Astrocyte (in vitro differentiated cells and primary cell): ENCODE results near the gene LRP4. TPM values are rescaled to one million over a fixed set of nuclear protein-coding genes. Genes with fewer than 3 reads are reported as not detected.

ENCODE experiments used
- DNase-seq: peaks from one replicate; pipeline ENCODE4 v3.0.0-alpha.2; 2010; ENCODE audit warnings: low read depth
- FAIRE-seq: peaks from 2 replicates; lab custom pipeline; 2011; peaks lifted over from hg19 to GRCh38; lab: Jason Lieb, UNC
- H2AFZ ChIP-seq: 2 replicates; pipeline ENCODE4 v1.6.0; 2012; ENCODE audit warnings: low read depth, low read length, inconsistent platforms
- H3K27ac ChIP-seq: 2 replicates; pipeline ENCODE4 v1.5.1; 2011; ENCODE audit warnings: low read depth, low read length, inconsistent platforms
- H3K27me3 ChIP-seq: 2 replicates; pipeline ENCODE4 v1.6.0; 2011; ENCODE audit warnings: low read length, inconsistent platforms; ENCODE audit not compliant: insufficient read depth
- H3K36me3 ChIP-seq: 2 replicates; pipeline ENCODE4 v1.5.1; 2011; ENCODE audit warnings: low read length, inconsistent platforms; ENCODE audit not compliant: insufficient read depth
- H3K4me1 ChIP-seq: 2 replicates; pipeline ENCODE4 v1.5.1; 2011; ENCODE audit warnings: low read length, inconsistent platforms; ENCODE audit not compliant: insufficient read depth
- H3K4me2 ChIP-seq: 2 replicates; pipeline ENCODE4 v1.6.0; 2012; ENCODE audit warnings: low read length, inconsistent platforms
- H3K4me3 ChIP-seq: 2 replicates; pipeline ENCODE4 v1.5.1; 2011; ENCODE audit warnings: low read depth, mild to moderate bottlenecking, low read length, inconsistent platforms; ENCODE audit not compliant: insufficient read depth
- H3K79me2 ChIP-seq: 2 replicates; pipeline ENCODE4 v1.6.0; 2012; ENCODE audit warnings: mild to moderate bottlenecking, low read length, inconsistent platforms; ENCODE audit not compliant: insufficient read depth
- H3K9ac ChIP-seq: 2 replicates; pipeline ENCODE4 v1.6.0; 2012; ENCODE audit warnings: mild to moderate bottlenecking, low read length, inconsistent platforms
- H3K9me3 ChIP-seq: 2 replicates; pipeline ENCODE4 v1.5.1; 2012; ENCODE audit warnings: low read depth, mild to moderate bottlenecking, low read length, inconsistent platforms; ENCODE audit not compliant: insufficient read depth
- H4K20me1 ChIP-seq: 2 replicates; pipeline ENCODE4 v1.6.0; 2012; ENCODE audit warnings: low read length, inconsistent platforms; ENCODE audit not compliant: insufficient read depth
- H3K27ac Mint-ChIP-seq: one replicate; pipeline ENCODE4 v1.8.0; 2021; ENCODE audit warnings: mild to moderate bottlenecking, mixed read lengths; ENCODE audit not compliant: unreplicated experiment
- H3K27me3 Mint-ChIP-seq: one replicate; pipeline ENCODE4 v1.8.0; 2021; ENCODE audit warnings: low read depth, mixed read lengths; ENCODE audit not compliant: unreplicated experiment
- H3K36me3 Mint-ChIP-seq: one replicate; pipeline ENCODE4 v1.8.0; 2021; ENCODE audit warnings: low read depth, mixed read lengths; ENCODE audit not compliant: unreplicated experiment
- H3K4me1 Mint-ChIP-seq: one replicate; pipeline ENCODE4 v1.8.0; 2021; ENCODE audit warnings: low read depth, mixed read lengths; ENCODE audit not compliant: unreplicated experiment
- H3K4me3 Mint-ChIP-seq: one replicate; pipeline ENCODE4 v1.8.0; 2021; ENCODE audit warnings: mild to moderate bottlenecking, moderate library complexity, mixed read lengths; ENCODE audit not compliant: unreplicated experiment
- H3K9me3 Mint-ChIP-seq: one replicate; pipeline ENCODE4 v1.8.0; 2021; ENCODE audit warnings: mild to moderate bottlenecking, mixed read lengths; ENCODE audit not compliant: unreplicated experiment
- CTCF ChIP-seq: IDR thresholded peaks from 2 replicates; pipeline ENCODE4 v1.5.1; 2011; ENCODE audit warnings: low read depth, mild to moderate bottlenecking, inconsistent platforms, low read length, moderate library complexity; ENCODE audit not compliant: insufficient read depth
- EZH2 ChIP-seq: IDR thresholded peaks from 2 replicates; pipeline ENCODE4 v1.6.1; 2012; ENCODE audit warnings: mild to moderate bottlenecking, low read length, inconsistent platforms; ENCODE audit not compliant: insufficient read depth
- total RNA-seq: library from RNA; stranded (reverse); gene quantifications from 2 replicates; pipeline ENCODE4 v1.2.1, GENCODE V29; 2021

The LRP4 gene
- total RNA-seq, 1 donor from 2014 or later = 19.0 TPM

DNA sequence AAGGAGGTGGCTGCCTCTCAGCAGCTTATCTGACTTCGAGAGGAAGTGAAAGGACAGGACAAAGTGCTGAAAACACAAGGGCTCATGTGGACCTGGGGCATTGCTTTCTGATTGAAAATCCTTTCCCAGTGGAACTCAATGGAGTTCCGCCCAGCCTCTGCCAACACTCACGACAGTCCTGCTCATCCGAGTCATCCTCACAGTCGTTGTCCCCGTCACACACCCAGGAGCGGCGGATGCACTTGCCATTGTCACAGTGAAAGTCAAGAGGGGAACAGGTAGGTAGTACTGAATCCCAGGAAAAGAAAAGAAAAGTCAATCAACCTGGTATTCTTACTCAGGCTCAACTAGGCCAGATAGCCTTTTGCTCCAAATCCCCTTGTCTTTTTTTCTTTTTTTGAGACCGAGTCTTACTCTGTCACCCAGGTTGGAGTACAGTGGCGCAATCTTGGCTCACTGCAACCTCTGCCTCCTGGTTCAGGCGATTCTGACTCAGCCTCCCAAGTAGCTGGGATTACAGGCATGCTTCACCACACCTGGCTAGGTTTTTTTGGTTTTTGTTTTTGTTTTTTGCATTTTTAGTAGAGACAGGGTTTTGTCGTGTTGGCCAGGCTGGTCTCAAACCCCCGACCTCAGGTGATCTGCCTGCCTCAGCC lies 18.1 kb downstream of the LRP4 start:
- FAIRE-seq (no peak), DNase-seq (no peak)
- Histone ChIP-seq H3K27ac (no peak overlapping the region), H4K20me1 (no peaks in the 10 kb centered on the region), H3K4me2 (no peak overlapping the region), H3K4me1 (peaks cover 3% of the 10 kb centered on the region), H3K9me3 (no peaks in the 10 kb centered on the region), H3K4me3 (no peak overlapping the region), H2AFZ (no peak overlapping the region), H3K9ac (no peak overlapping the region), H3K27me3 (no peaks in the 10 kb centered on the region), H3K79me2 (no peaks in the 10 kb centered on the region), H3K36me3 (no peaks in the 10 kb centered on the region)
- H3K4me1 Mint-ChIP-seq = peaks cover 3% of the 10 kb centered on the region
- H3K36me3 Mint-ChIP-seq = peaks cover 12% of the 10 kb centered on the region
- H3K4me3 Mint-ChIP-seq = no peak overlapping the region
- no peaks in the 10 kb centered on the region for H3K9me3 Mint-ChIP-seq
- TF ChIP-seq CTCF (no peak), EZH2 (no peak)
- peaks cover 2% of the 10 kb centered on the region for H3K27me3 Mint-ChIP-seq
- H3K27ac Mint-ChIP-seq = no peak overlapping the region

GRCh38 chr11:46899501-46900025 lies 18.8 kb downstream of the LRP4 start:
- no peak overlapping the region for H3K27ac Mint-ChIP-seq
- peaks cover 2% of the 10 kb centered on the region for H3K27me3 Mint-ChIP-seq

More at GRCh38 chr11:46899501-46900025, 18.8 kb downstream of the LRP4 start:
- H3K4me1 ChIP-seq = peaks cover 3% of the 10 kb centered on the region
- H3K4me1 Mint-ChIP-seq = peaks cover 3% of the 10 kb centered on the region
- H3K27me3 ChIP-seq = no peaks in the 10 kb centered on the region
- peaks cover 12% of the 10 kb centered on the region for H3K36me3 Mint-ChIP-seq
- no peaks in the 10 kb centered on the region for H3K9me3 ChIP-seq
- H3K9me3 Mint-ChIP-seq = no peaks in the 10 kb centered on the region
- H4K20me1 ChIP-seq = no peaks in the 10 kb centered on the region
- no peak overlapping the region for H3K4me2 ChIP-seq
- no peak overlapping the region for H3K4me3 ChIP-seq
- H3K79me2 ChIP-seq = no peaks in the 10 kb centered on the region
- no peak for FAIRE-seq
- DNase-seq = no peak
- H3K27ac ChIP-seq = no peak overlapping the region
- no peak overlapping the region for H3K4me3 Mint-ChIP-seq
- TF ChIP-seq CTCF (no peak), EZH2 (no peak)
- no peak overlapping the region for H2AFZ ChIP-seq
- H3K36me3 ChIP-seq = no peaks in the 10 kb centered on the region
- H3K9ac ChIP-seq = no peak overlapping the region
